NCI-H524 (cell line): Measurements from ENCODE around the gene RND3.

Experiments used
- DNase-seq, 2 experiments: peaks; one replicate each; lab custom pipeline; 2025; lab: John Stamatoyannopoulos, UW

RND3 gene

GRCh38 chr2:150475479-150476250 is 11.8 kb downstream of the RND3 start:
- DNase-seq = no peak

- no peak for DNase-seq
Observed at GRCh38 chr2:150474326-150475074, 13.0 kb downstream of the RND3 start.

GRCh38 chr2:150473767-150474166 is 13.7 kb downstream of the RND3 start:
- DNase-seq = no peak

GRCh38 chr2:150472511-150472899 is 15.0 kb downstream of the RND3 start:
- DNase-seq = no peak

- no peak for DNase-seq
Observed at GRCh38 chr2:150471813-150472510, 15.5 kb downstream of the RND3 start.

GRCh38 chr2:150470435-150470834 is 17.0 kb downstream of the RND3 start:
- no peak for DNase-seq

GRCh38 chr2:150469706-150470274 is 17.7 kb downstream of the RND3 start:
- no peak for DNase-seq

GRCh38 chr2:150468350-150468960 is 19.0 kb downstream of the RND3 start:
- DNase-seq = no peak

- DNase-seq = no peak
Observed at GRCh38 chr2:150467621-150467963, 19.9 kb downstream of the RND3 start.

- no peak for DNase-seq
Observed at GRCh38 chr2:150466741-150467620, 20.5 kb downstream of the RND3 start.

GRCh38 chr2:150465703-150466569 is 21.5 kb downstream of the RND3 start:
- no peak for DNase-seq

GRCh38 chr2:150464986-150465385 is 22.5 kb downstream of the RND3 start:
- DNase-seq = no peak

- no peak for DNase-seq
Observed at GRCh38 chr2:150464270-150464669, 23.2 kb downstream of the RND3 start.

- DNase-seq = no peak
Observed at GRCh38 chr2:150462770-150463169, 24.7 kb downstream of the RND3 start.

- no peak for DNase-seq
Observed at GRCh38 chr2:150459281-150459680, 28.2 kb downstream of the RND3 start.

- DNase-seq = no peak
Observed at GRCh38 chr2:150450765-150451164, 36.7 kb downstream of the RND3 start.

- no peak for DNase-seq
Observed at GRCh38 chr2:150449856-150450255, 37.6 kb downstream of the RND3 start.

GRCh38 chr2:150445398-150445797 is 42.1 kb downstream of the RND3 start:
- DNase-seq = no peak

GRCh38 chr2:150442484-150442883 is 45.0 kb downstream of the RND3 start:
- DNase-seq = no peak

GRCh38 chr2:150441784-150442183 is 45.7 kb downstream of the RND3 start:
- peak in 1 of 2 experiments; percentile 48 for DNase-seq
